Activated naive CD8-positive, alpha-beta T cell treated with anti-CD3 and anti-CD28 coated beads, Interleukin-2, amount 10 ng/mL, durations not matched to agents 7 days and 5 days (primary cell): ENCODE results near the gene B4GALT6. TPM values are rescaled to one million over a fixed set of nuclear protein-coding genes. Genes with fewer than 3 reads are reported as not detected.
A peak's percentile ranks its signal among the peaks of the same experiment; 100 is the strongest.

Source experiments
- ATAC-seq: fragments of 150-1000 bp; cut with Tn5 transposase; one replicate; pipeline ENCODE4 v1.10.0; 2021; ENCODE audit warnings: low read depth, moderate library complexity
- POLR2A ChIA-PET: fragments of 350-600 bp; sonication (Branson Sonifier 250); formaldehyde crosslinking; loops from one replicate; lab custom pipeline; 2021; ENCODE audit warnings: antibody characterized with exemption; lab: Charles Lee
- DNase-seq: peaks from one replicate; pipeline ENCODE4 v3.0.0; 2021
- H3K27ac Mint-ChIP-seq: one replicate; pipeline ENCODE4 v1.8.0; 2022; ENCODE audit warnings: mild to moderate bottlenecking, mixed read lengths
- H3K27me3 Mint-ChIP-seq: one replicate; pipeline ENCODE4 v1.8.0; 2022; ENCODE audit warnings: mild to moderate bottlenecking, moderate library complexity, mixed read lengths
- H3K36me3 Mint-ChIP-seq: one replicate; pipeline ENCODE4 v1.8.0; 2021; ENCODE audit warnings: mild to moderate bottlenecking, mixed read lengths
- H3K4me1 Mint-ChIP-seq: one replicate; pipeline ENCODE4 v1.8.0; 2021; ENCODE audit warnings: mixed read lengths
- H3K4me3 Mint-ChIP-seq: one replicate; pipeline ENCODE4 v1.8.0; 2022; ENCODE audit warnings: mild to moderate bottlenecking, moderate library complexity, mixed read lengths
- H3K9me3 Mint-ChIP-seq: one replicate; pipeline ENCODE4 v1.8.0; 2021; ENCODE audit warnings: mixed read lengths
- total RNA-seq, 2 experiments: library from RNA; stranded (reverse); gene quantifications; one replicate each; pipeline ENCODE4 v1.2.3, GENCODE V29; 2021

B4GALT6 gene
- total RNA-seq, 2 experiments from 2014 or later, result 0.48 to 0.58 TPM

GRCh38 chr18:31664101-31664500, 20.3 kb downstream of the B4GALT6 start:
- H3K27ac Mint-ChIP-seq, result no peak overlapping the region
- no peak for ATAC-seq
- no peak for DNase-seq
- POLR2A ChIA-PET, result no interaction called here
- peaks cover 10% of the 10 kb centered on the region for H3K27me3 Mint-ChIP-seq
- peaks cover 3% of the 10 kb centered on the region for H3K4me1 Mint-ChIP-seq
- H3K4me3 Mint-ChIP-seq, result no peak overlapping the region
- no peaks in the 10 kb centered on the region for H3K9me3 Mint-ChIP-seq
- H3K36me3 Mint-ChIP-seq, result no peaks in the 10 kb centered on the region

GRCh38 chr18:31661965-31662364, 22.4 kb downstream of the B4GALT6 start:
- POLR2A ChIA-PET, result no interaction called here

GRCh38 chr18:31660763-31661162, 23.6 kb downstream of the B4GALT6 start:
- Mint-ChIP-seq H3K4me1 (peaks cover 7% of the 10 kb centered on the region), H3K27me3 (no peaks in the 10 kb centered on the region), H3K4me3 (no peak overlapping the region), H3K27ac (no peak overlapping the region), H3K36me3 (no peaks in the 10 kb centered on the region), H3K9me3 (no peaks in the 10 kb centered on the region)
- POLR2A ChIA-PET, result no interaction called here
- DNase-seq (no peak), ATAC-seq (no peak)

More at GRCh38 chr18:31661965-31662364, 22.4 kb downstream of the B4GALT6 start:
- H3K27ac Mint-ChIP-seq, result no peak overlapping the region
- peaks cover 5% of the 10 kb centered on the region for H3K27me3 Mint-ChIP-seq
- ATAC-seq, result no peak
- no peak overlapping the region for H3K4me3 Mint-ChIP-seq
- no peak for DNase-seq
- H3K36me3 Mint-ChIP-seq, result no peaks in the 10 kb centered on the region
- no peaks in the 10 kb centered on the region for H3K9me3 Mint-ChIP-seq
- H3K4me1 Mint-ChIP-seq, result peaks cover 7% of the 10 kb centered on the region

GRCh38 chr18:31659576-31660177, 24.7 kb downstream of the B4GALT6 start:
- no peak overlapping the region for H3K4me3 Mint-ChIP-seq
- POLR2A ChIA-PET, result no interaction called here

DNA sequence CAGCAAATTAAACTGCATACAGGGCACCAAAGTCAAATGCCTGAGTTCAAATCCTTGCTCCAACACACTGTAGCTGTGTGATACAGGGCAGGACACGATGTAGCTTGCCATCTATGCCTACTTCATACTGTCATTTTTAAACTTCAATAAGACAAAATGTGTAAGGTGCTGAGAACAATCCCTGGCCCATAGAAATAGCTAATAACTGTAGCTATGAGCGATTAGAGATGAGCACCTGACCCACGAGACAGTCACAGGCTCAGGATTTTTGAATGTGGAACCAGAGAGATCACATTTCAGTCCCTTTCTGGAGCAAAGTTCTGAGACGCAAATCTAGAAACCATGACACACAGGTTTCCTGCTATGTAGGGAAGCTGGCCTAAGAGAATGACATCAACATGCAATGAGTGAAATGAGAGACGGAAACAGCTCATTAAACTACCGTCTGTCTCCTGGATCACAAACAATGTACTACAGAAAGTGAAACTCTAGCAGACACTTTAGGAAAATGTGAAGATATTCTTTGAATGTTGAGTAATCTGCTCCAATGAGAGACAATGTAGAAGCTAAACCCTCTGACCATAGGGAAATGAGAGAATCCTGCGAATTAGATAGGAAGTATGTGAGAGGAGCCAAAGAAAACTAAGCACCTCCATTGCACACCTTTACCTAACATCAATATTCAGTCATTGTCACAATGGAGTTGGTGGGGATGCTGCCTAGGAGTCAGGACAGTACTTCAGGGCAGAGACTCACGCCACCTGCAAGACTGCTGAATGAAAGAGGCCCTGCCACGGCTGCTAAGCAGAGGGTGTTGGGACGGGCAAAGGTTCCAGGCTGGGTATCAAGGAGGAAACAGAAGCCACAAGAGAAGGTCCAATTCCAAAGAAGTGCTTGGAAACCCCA, 25.5 kb downstream of the B4GALT6 start:
- peak overlapping the region; percentile 81 for H3K27ac Mint-ChIP-seq
- POLR2A ChIA-PET, result interaction anchor here (0.6 kb wide), 1 partner anchor 281 kb away, joined by 3 read pairs; no protein-coding TSS in a partner anchor
- H3K4me1 Mint-ChIP-seq, result peaks cover 7% of the 10 kb centered on the region
- no peak for DNase-seq
- H3K4me3 Mint-ChIP-seq, result peak overlapping the region; percentile 2
- H3K27me3 Mint-ChIP-seq, result peaks cover under 1% of the 10 kb centered on the region
- ATAC-seq, result peak; percentile 56
- no peaks in the 10 kb centered on the region for H3K36me3 Mint-ChIP-seq
- H3K9me3 Mint-ChIP-seq, result no peaks in the 10 kb centered on the region

More at GRCh38 chr18:31659576-31660177, 24.7 kb downstream of the B4GALT6 start:
- ATAC-seq (no peak), DNase-seq (no peak)
- Mint-ChIP-seq H3K4me1 (peaks cover 7% of the 10 kb centered on the region), H3K9me3 (no peaks in the 10 kb centered on the region), H3K27ac (no peak overlapping the region), H3K27me3 (no peaks in the 10 kb centered on the region), H3K36me3 (no peaks in the 10 kb centered on the region)

- Mint-ChIP-seq H3K27me3 (peaks cover 3% of the 10 kb centered on the region), H3K4me1 (peaks cover 7% of the 10 kb centered on the region), H3K9me3 (no peaks in the 10 kb centered on the region), H3K36me3 (no peaks in the 10 kb centered on the region), H3K27ac (no peak overlapping the region), H3K4me3 (no peak overlapping the region)
- ATAC-seq (no peak), DNase-seq (no peak)
- POLR2A ChIA-PET, result interaction anchor here (0.6 kb wide), 1 partner anchor 282 kb away, joined by 3 read pairs; no protein-coding TSS in a partner anchor
Observed at GRCh38 chr18:31657823-31658669, 26.3 kb downstream of the B4GALT6 start.

GRCh38 chr18:31656754-31657153, 27.6 kb downstream of the B4GALT6 start:
- DNase-seq (no peak), ATAC-seq (no peak)
- Mint-ChIP-seq H3K4me3 (no peak overlapping the region), H3K27me3 (peaks cover 14% of the 10 kb centered on the region), H3K9me3 (no peaks in the 10 kb centered on the region), H3K27ac (no peak overlapping the region), H3K36me3 (no peaks in the 10 kb centered on the region), H3K4me1 (peaks cover 12% of the 10 kb centered on the region)
- POLR2A ChIA-PET, result no interaction called here

DNA sequence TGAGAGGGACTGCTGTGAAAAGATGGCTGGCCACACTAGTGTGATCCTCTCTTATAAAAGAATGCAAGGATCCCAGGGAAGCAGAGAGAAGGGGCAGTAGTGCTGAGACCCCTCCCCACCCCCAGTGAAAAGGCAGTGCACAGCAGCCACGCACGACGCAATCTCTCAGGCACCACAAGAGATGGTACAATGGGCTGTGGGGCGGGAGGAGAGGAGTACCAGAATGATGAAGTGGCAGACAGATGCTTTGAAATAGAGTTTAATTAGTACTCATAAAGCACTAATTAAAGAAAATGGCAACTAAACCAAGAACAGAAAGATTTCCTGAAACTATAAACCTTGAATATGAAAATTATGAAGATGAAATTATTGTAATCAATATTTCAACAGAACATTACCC, 29.0 kb downstream of the B4GALT6 start:
- Mint-ChIP-seq H3K27ac (no peak overlapping the region), H3K9me3 (no peaks in the 10 kb centered on the region), H3K27me3 (peaks cover 18% of the 10 kb centered on the region), H3K4me1 (peaks cover 13% of the 10 kb centered on the region), H3K36me3 (no peaks in the 10 kb centered on the region), H3K4me3 (no peak overlapping the region)
- ATAC-seq (no peak), DNase-seq (no peak)
- POLR2A ChIA-PET, result no interaction called here

DNA sequence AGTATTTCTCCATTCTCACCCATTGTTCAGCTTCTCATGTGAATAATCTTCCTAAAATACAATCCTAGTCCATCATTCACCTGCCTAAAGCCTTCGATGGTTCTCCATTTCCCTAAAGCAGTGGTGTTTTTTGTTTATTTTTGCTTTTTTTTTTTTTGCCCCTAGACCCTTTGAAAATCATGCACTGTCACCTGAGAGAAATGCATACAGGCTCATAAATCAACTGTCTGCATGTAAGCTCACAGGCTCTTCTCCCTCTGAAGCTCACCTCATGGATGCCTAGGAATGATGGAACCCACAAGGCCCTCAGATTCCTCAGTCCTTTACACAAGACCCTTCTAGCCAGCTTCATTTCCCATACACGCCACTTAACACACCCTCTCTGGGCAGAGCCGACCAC, 31.5 kb downstream of the B4GALT6 start:
- H3K4me1 Mint-ChIP-seq, result peaks cover 7% of the 10 kb centered on the region
- no peaks in the 10 kb centered on the region for H3K9me3 Mint-ChIP-seq
- H3K4me3 Mint-ChIP-seq, result no peak overlapping the region
- peaks cover 23% of the 10 kb centered on the region for H3K27me3 Mint-ChIP-seq
- ATAC-seq, result no peak
- H3K36me3 Mint-ChIP-seq, result no peaks in the 10 kb centered on the region
- no peak overlapping the region for H3K27ac Mint-ChIP-seq
- POLR2A ChIA-PET, result no interaction called here
- no peak for DNase-seq

GRCh38 chr18:31652357-31652756, 32.0 kb downstream of the B4GALT6 start:
- no peak for ATAC-seq
- Mint-ChIP-seq H3K36me3 (no peaks in the 10 kb centered on the region), H3K27ac (no peak overlapping the region), H3K4me3 (no peak overlapping the region), H3K4me1 (peaks cover 7% of the 10 kb centered on the region), H3K27me3 (peaks cover 25% of the 10 kb centered on the region), H3K9me3 (no peaks in the 10 kb centered on the region)
- no peak for DNase-seq
- POLR2A ChIA-PET, result no interaction called here

- POLR2A ChIA-PET, result no interaction called here
- no peaks in the 10 kb centered on the region for H3K9me3 Mint-ChIP-seq
- H3K4me1 Mint-ChIP-seq, result peaks cover 12% of the 10 kb centered on the region
- H3K4me3 Mint-ChIP-seq, result no peak overlapping the region
- no peak for ATAC-seq
- no peak for DNase-seq
- H3K27me3 Mint-ChIP-seq, result peaks cover 26% of the 10 kb centered on the region
- no peak overlapping the region for H3K27ac Mint-ChIP-seq
- no peaks in the 10 kb centered on the region for H3K36me3 Mint-ChIP-seq
Observed at GRCh38 chr18:31651369-31651768, 33.0 kb downstream of the B4GALT6 start.

DNA sequence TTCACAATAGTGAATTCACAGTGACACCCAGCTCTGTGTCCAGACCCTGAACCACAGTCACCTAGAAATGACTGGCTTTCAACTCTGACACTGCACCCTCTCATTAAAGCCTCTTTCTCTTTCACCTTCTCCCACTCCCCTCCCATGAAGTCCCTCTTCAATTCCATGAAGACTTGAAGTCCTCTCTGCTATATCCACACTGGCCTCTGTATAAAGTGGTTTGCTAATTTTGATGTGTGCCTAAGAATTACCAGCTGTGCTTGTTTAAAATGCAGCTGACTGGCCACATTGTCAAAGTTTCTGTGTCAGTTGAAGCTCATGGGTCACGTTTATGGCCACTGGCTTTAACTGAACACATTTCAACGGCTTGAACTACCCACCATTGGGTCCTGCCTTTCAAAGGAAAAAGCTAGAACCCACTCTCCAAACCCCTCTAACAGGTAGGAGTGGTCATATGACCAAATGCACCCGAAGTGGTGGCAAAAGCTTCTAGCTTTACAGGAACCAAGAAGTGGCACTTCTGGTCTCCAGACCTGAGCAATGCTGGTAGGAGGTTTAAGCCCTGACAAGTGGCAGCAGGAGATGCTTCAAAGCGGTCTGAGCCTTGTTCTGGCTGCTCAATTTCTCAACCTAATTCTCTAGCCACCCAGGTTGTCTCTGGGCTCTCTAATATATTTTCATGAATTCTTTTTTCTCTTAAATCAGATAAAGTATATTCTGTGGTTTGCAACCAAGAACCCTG, 34.2 kb downstream of the B4GALT6 start:
- POLR2A ChIA-PET, result no interaction called here
- Mint-ChIP-seq H3K4me1 (peaks cover 18% of the 10 kb centered on the region), H3K27ac (no peak overlapping the region), H3K9me3 (no peaks in the 10 kb centered on the region), H3K27me3 (peaks cover 26% of the 10 kb centered on the region), H3K4me3 (no peak overlapping the region), H3K36me3 (no peaks in the 10 kb centered on the region)
- no peak for DNase-seq
- no peak for ATAC-seq
